K562 (cell line): ENCODE results near the gene FBN3. TPM values are rescaled to one million over a fixed set of nuclear protein-coding genes. Genes with fewer than 3 reads are reported as not detected.

Source experiments
- ATAC-seq: fragments of 200-7000 bp; cut with Tn5 transposase; 3 replicates; pipeline ENCODE4 v1.9.1; 2020; ENCODE audit warnings: moderate library complexity
- BruUV-seq: library from RNA; stranded (reverse); fragments of 400-500 nt; replicated peaks from 2 replicates; lab custom pipeline; 2021; lab: Mats Ljungman, UMichigan
- CTCF ChIA-PET: fragments of 300-600 bp; formaldehyde crosslinking; extraction: SDS; loops from one replicate; lab custom pipeline; 2021; ENCODE audit warnings: low intra/inter-chr PET ratio; lab: Yijun Ruan, JAX
- POLR2A ChIA-PET: fragments of 300-600, 350-650 bp; sonication (Branson Sonifier 250); formaldehyde crosslinking; extraction: SDS; loops from one replicate; lab custom pipeline; 2021; ENCODE audit warnings: antibody characterized with exemption, inconsistent platforms; lab: Yijun Ruan, JAX
- DNase-seq, 4 experiments: peaks; one replicate each; pipeline versions ENCODE4 v3.0.0 to v3.0.0-alpha.2; 2011 to 2018; ENCODE audit warnings: low spot score in 3 of 4, mixed read lengths in 3 of 4; ENCODE audit errors: extremely low read depth in 1 of 4
- FAIRE-seq: peaks from 2 replicates; lab custom pipeline; 2011; peaks lifted over from hg19 to GRCh38; lab: Jason Lieb, UNC
- H2AFZ ChIP-seq: 2 replicates; pipeline ENCODE4 v1.6.0; 2011; ENCODE audit warnings: low read depth, low read length, control low read depth, inconsistent platforms
- H3K27ac ChIP-seq: fragments of 200-600 bp; 3 replicates; pipeline ENCODE4 v1.8.0; 2011; ENCODE audit warnings: low read depth, mild to moderate bottlenecking, control low read depth, inconsistent platforms, low read length, moderate library complexity, mixed read lengths; ENCODE audit errors: extremely low read depth
- H3K27me3 ChIP-seq, 2 experiments: fragments of 300-600 bp in 1 of 2; 2 replicates in 1 of 2; 3 replicates in 1 of 2; pipeline versions ENCODE4 v1.6.0 to v1.8.0; 2011; ENCODE audit warnings: inconsistent platforms in 2 of 2, low read length in 2 of 2, mild to moderate bottlenecking in 1 of 2, mixed read lengths in 1 of 2, moderate library complexity in 1 of 2; ENCODE audit not compliant: control insufficient read depth in 2 of 2, insufficient read depth in 2 of 2
- H3K36me3 ChIP-seq: fragments of 300-600 bp; 3 replicates; pipeline ENCODE4 v1.8.0; 2011; ENCODE audit warnings: mild to moderate bottlenecking, low read length, inconsistent platforms; ENCODE audit not compliant: control insufficient read depth, insufficient read depth
- H3K4me1 ChIP-seq, 2 experiments: fragments of 200-600 bp in 1 of 2; replicated peaks in 1 of 2; 2 replicates in 1 of 2; 3 replicates in 1 of 2; pipeline versions ENCODE4 v1.5.1 to v1.8.0; 2011; ENCODE audit warnings: inconsistent platforms in 2 of 2, low read length in 2 of 2, mild to moderate bottlenecking in 1 of 2, mixed read lengths in 1 of 2, moderate library complexity in 1 of 2; ENCODE audit not compliant: control insufficient read depth in 2 of 2, insufficient read depth in 2 of 2
- H3K4me2 ChIP-seq: 2 replicates; pipeline ENCODE4 v1.6.1; 2011; ENCODE audit warnings: low read length, control low read depth, inconsistent platforms, mixed read lengths; ENCODE audit not compliant: insufficient read depth
- H3K4me3 ChIP-seq: fragments of 200-600 bp; sonication (generic), shearing (Covaris generic); 2 replicates; pipeline ENCODE4 v1.5.1; 2016; ENCODE audit warnings: control low read depth, inconsistent platforms
- H3K79me2 ChIP-seq: fragments of 200-600 bp; 3 replicates; pipeline ENCODE4 v1.8.0; 2011; ENCODE audit warnings: low read length, inconsistent platforms; ENCODE audit not compliant: control insufficient read depth, insufficient read depth
- H3K9ac ChIP-seq, 2 experiments: 2 replicates each; pipeline versions ENCODE4 v1.6.0 to v1.6.1; 2011; ENCODE audit warnings: low read depth in 2 of 2, low read length in 2 of 2, control low read depth in 1 of 2, inconsistent platforms in 1 of 2, mild to moderate bottlenecking in 1 of 2, mixed read lengths in 1 of 2; ENCODE audit not compliant: insufficient read depth in 1 of 2
- H3K9me1 ChIP-seq: one replicate; pipeline ENCODE4 v1.6.0; 2011; ENCODE audit warnings: inconsistent platforms, mild to moderate bottlenecking, low read length, moderate library complexity; ENCODE audit not compliant: control insufficient read depth, insufficient read depth
- H3K9me3 ChIP-seq: replicated peaks from 2 replicates; pipeline ENCODE4 v1.5.1; 2011; ENCODE audit warnings: low read depth, low read length, inconsistent platforms; ENCODE audit not compliant: control insufficient read depth, insufficient read depth
- H4K20me1 ChIP-seq: replicated peaks from 2 replicates; pipeline ENCODE4 v1.6.1; 2011; ENCODE audit warnings: low read length, inconsistent platforms, mixed read lengths; ENCODE audit not compliant: control insufficient read depth, insufficient read depth
- BDP1 ChIP-seq: IDR thresholded peaks from 3 replicates; pipeline ENCODE4 v1.6.1; 2011; ENCODE audit not compliant: insufficient read length, insufficient read depth
- CTBP1 ChIP-seq: fragments of 450-650 bp; IDR thresholded peaks from 2 replicates; pipeline ENCODE4 v1.6.1; 2016; ENCODE audit warnings: borderline replicate concordance
- HNRNPH1 ChIP-seq: fragments of 200-400 bp; formaldehyde crosslinking; optimal IDR thresholded peaks from 2 replicates; pipeline ENCODE3; 2017; ENCODE audit warnings: low read depth, mild to moderate bottlenecking, low read length, moderate library complexity
- HOXB6 ChIP-seq: fragments of 250-450 bp; sonication (Bioruptor Pico); IDR thresholded peaks from 2 replicates; pipeline ENCODE4 v1.5.1; 2022; ENCODE audit warnings: mild to moderate bottlenecking, borderline replicate concordance
- POLR2A ChIP-seq: fragments of 450-650 bp; conservative IDR thresholded peaks from 2 replicates; pipeline ENCODE4 v1.6.1; 2016
- SIX5 ChIP-seq, 2 experiments: IDR thresholded peaks; 2 replicates each; pipeline ENCODE4 v1.6.1; 2011; ENCODE audit warnings: low read length in 2 of 2, borderline replicate concordance in 1 of 2, low read depth in 1 of 2, mild to moderate bottlenecking in 1 of 2, moderate library complexity in 1 of 2; ENCODE audit not compliant: insufficient read depth in 1 of 2
- TFAM ChIP-seq: fragments of 250-450 bp; sonication (Bioruptor Pico); conservative IDR thresholded peaks from 2 replicates; pipeline ENCODE4 v1.5.0; 2021; ENCODE audit warnings: mild to moderate bottlenecking, moderate library complexity
- ZEB2 ChIP-seq: fragments of 450-650 bp; IDR thresholded peaks from 2 replicates; pipeline ENCODE4 v1.6.1; 2016
- ZNF263 ChIP-seq: sonication (generic); formaldehyde crosslinking; IDR thresholded peaks from 2 replicates; pipeline ENCODE4 v1.8.0; 2022; ENCODE audit warnings: mild to moderate bottlenecking, missing genetic modification reagents, borderline replicate concordance
- ZNF76 ChIP-seq: fragments of 250-450 bp; sonication (Bioruptor Pico); IDR thresholded peaks from 2 replicates; pipeline ENCODE4 v1.4.0; 2020; ENCODE audit warnings: mild to moderate bottlenecking, moderate library complexity, borderline replicate concordance
- ZNF764 ChIP-seq: fragments of 250-450 bp; sonication (Bioruptor Pico); IDR thresholded peaks from 2 replicates; pipeline ENCODE4 v1.4.0; 2020; ENCODE audit warnings: low read depth, mild to moderate bottlenecking, moderate library complexity
- WGBS: fragments of 100-300 bp; shearing (Covaris generic); methylation state at CpG from one replicate; pipeline ENCODE4 v1.1.6; 2016; ENCODE audit warnings: low coverage, mixed read lengths; ENCODE audit not compliant: insufficient coverage; ENCODE audit errors: missing lambda C conversion rate; 5-methylcytosine and 5-hydroxymethylcytosine counted together
- in situ Hi-C: fragments of 300-500 bp; cut with MboI; formaldehyde crosslinking; loops from 4 replicates; pipeline ENCODE4 v1.15.0; 2018; ENCODE audit warnings: inconsistent platforms, mixed read lengths
- intact Hi-C: fragments of 100-400 bp; cut with micrococcal nuclease; formaldehyde crosslinking; loops from 2 replicates; pipeline ENCODE4 v1.14.2; 2022
- polyA plus RNA-seq, 8 experiments: library from polyadenylated mRNA; depleted of rRNA in 4 of 8; stranded (reverse) in 5 of 8; unstranded in 3 of 8; fragments of >200 nt; fragmentation: Nextera tagmentation in 2 of 8; fragmentation: Illumina TruSeq in 1 of 8; extraction: Ambion mirVana in 2 of 8; extraction: Trizol in 1 of 8; gene quantifications; 2 replicates each; pipeline versions ENCODE4 v1.2.1 to v1.2.3, GENCODE V29; 2011 to 2014; ENCODE audit warnings: inconsistent platforms in 1 of 8, missing spikeins in 1 of 8
- total RNA-seq, 7 experiments: library from RNA; depleted of rRNA in 6 of 7; stranded (reverse); fragments of >200 nt in 6 of 7; fragmentation: Illumina TruSeq in 2 of 7; extraction: Trizol in 2 of 7; gene quantifications; 2 replicates each; pipeline versions ENCODE4 v1.2.1 to v1.2.3, GENCODE V29; 2011 to 2021; ENCODE audit warnings: low replicate concordance in 1 of 7
- TF ChIP-seq, protein P1 (sequence below): fragments of 450-650 bp; formaldehyde crosslinking; IDR thresholded peaks from 2 replicates; pipeline ENCODE4 v1.4.0; 2022; ENCODE audit warnings: mild to moderate bottlenecking, moderate library complexity
- TF ChIP-seq, protein P2 (sequence below): fragments of 450-650 bp; conservative IDR thresholded peaks from 2 replicates; pipeline ENCODE4 v1.6.1; 2016; ENCODE audit warnings: missing genetic modification characterization, low read depth, mild to moderate bottlenecking, control low read depth, missing compliant biosample characterization
- TF ChIP-seq, protein P3 (sequence below): fragments of 250-450 bp; sonication (Bioruptor Pico); IDR thresholded peaks from 2 replicates; pipeline ENCODE4 v1.8.0; 2021; ENCODE audit warnings: borderline replicate concordance, mild to moderate bottlenecking, moderate library complexity; ENCODE audit not compliant: poor library complexity, severe bottlenecking

The FBN3 gene
- total and polyA plus RNA-seq, 9 of the 15 experiments (the other 6 are each of a cell fraction or from before 2014, with no cell fraction given), result under 0.01 to 0.29 (median 0.01) TPM; not detected in 4

DNA sequence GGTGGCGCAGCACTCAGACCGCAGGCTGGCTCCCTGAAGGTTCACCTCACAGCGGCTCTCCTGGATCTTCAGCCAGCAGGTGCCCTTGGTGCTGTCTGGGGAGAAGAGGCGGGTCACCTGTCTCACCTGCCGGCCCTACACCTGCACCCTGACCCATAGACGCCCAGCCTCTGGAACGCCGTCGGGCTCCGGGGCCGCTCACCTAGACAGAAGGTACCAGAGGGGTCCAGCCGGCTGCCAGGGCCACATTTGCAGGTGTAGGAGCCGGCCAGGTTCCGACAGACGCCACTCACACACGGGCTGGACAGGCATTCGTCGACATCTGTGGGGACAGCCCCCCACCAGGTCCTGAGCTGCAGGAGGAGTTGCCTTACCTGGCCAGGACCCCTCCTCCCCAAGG, 22.9 kb downstream of the FBN3 start:
- DNase-seq, result no peak
- in situ Hi-C loops, result no loop called here
- no peaks in the 10 kb centered on the region for H3K9me3 ChIP-seq
- no peak overlapping the region for H2AFZ ChIP-seq
- intact Hi-C loops, result no loop called here
- FAIRE-seq, result no peak
- no peaks in the 10 kb centered on the region for H3K9me1 ChIP-seq
- H3K27me3 ChIP-seq, result peaks cover 51 to 82% of the 10 kb centered on the region in 2 experiments
- peaks cover 7% of the 10 kb centered on the region for H4K20me1 ChIP-seq
- H3K36me3 ChIP-seq, result no peaks in the 10 kb centered on the region
- H3K4me2 ChIP-seq, result no peak overlapping the region
- BruUV-seq, result no TSS peak
- peaks cover 0 to 16% of the 10 kb centered on the region in 2 experiments; a peak in 2 of 5 replicates for H3K4me1 ChIP-seq
- no peaks in the 10 kb centered on the region for H3K79me2 ChIP-seq
- H3K4me3 ChIP-seq, result no peak overlapping the region
- ChIA-PET POLR2A (no interaction called here), CTCF (no interaction called here)
- H3K27ac ChIP-seq, result no peak overlapping the region
- no peak for ATAC-seq
- WGBS, result 6% methylated on average over 17 of the region's 18 CpGs
- no peak for TF ChIP-seq ZNF263
- no peak for TF ChIP-seq POLR2A
- no peak for TF ChIP-seq CTBP1
- TF ChIP-seq, protein P1, sequence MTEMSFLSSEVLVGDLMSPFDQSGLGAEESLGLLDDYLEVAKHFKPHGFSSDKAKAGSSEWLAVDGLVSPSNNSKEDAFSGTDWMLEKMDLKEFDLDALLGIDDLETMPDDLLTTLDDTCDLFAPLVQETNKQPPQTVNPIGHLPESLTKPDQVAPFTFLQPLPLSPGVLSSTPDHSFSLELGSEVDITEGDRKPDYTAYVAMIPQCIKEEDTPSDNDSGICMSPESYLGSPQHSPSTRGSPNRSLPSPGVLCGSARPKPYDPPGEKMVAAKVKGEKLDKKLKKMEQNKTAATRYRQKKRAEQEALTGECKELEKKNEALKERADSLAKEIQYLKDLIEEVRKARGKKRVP (CRISPR knock-in tag), result no peak
- no peak for TF ChIP-seq HNRNPH1
- H3K9ac ChIP-seq, result no peak overlapping the region

DNA sequence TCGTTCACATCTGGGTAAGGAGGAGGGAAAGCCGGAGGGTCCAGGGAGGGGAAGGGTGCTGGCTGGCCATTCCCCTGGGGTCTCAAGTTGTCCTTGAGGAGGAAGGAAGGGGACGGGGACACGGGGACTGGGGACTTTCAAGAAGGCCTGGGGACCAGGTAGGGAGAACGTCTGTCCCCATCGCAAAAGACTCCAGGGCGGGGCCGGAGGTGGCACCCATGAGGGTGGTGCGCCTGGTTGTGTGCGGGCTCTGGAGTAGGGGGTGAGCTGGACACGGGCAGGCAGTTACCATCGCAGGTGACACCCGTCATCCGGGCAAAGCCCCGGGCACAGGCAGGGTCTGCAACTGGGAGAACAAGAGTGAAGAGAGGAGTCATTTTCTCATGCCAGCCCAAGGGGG, 23.4 kb downstream of the FBN3 start:
- Histone ChIP-seq H2AFZ (no peak overlapping the region), H3K79me2 (no peaks in the 10 kb centered on the region), H3K9me3 (no peaks in the 10 kb centered on the region), H3K4me1 (peaks cover 0 to 19% of the 10 kb centered on the region in 2 experiments; a peak in 2 of 5 replicates), H3K9me1 (no peaks in the 10 kb centered on the region), H3K27me3 (peaks cover 51 to 81% of the 10 kb centered on the region in 2 experiments), H3K36me3 (no peaks in the 10 kb centered on the region), H3K27ac (no peak overlapping the region), H3K9ac (no peak overlapping the region), H3K4me2 (no peak overlapping the region), H4K20me1 (peaks cover 3% of the 10 kb centered on the region), H3K4me3 (no peak overlapping the region)
- DNase-seq, result no peak
- in situ Hi-C loops (no loop called here), intact Hi-C loops (no loop called here)
- no peak for ATAC-seq
- no peak for FAIRE-seq
- WGBS, result 8% methylated on average over 14 of the region's 15 CpGs
- POLR2A ChIA-PET, result no interaction called here
- BruUV-seq, result no TSS peak
- CTCF ChIA-PET, result no interaction called here
- TF ChIP-seq, protein P2, sequence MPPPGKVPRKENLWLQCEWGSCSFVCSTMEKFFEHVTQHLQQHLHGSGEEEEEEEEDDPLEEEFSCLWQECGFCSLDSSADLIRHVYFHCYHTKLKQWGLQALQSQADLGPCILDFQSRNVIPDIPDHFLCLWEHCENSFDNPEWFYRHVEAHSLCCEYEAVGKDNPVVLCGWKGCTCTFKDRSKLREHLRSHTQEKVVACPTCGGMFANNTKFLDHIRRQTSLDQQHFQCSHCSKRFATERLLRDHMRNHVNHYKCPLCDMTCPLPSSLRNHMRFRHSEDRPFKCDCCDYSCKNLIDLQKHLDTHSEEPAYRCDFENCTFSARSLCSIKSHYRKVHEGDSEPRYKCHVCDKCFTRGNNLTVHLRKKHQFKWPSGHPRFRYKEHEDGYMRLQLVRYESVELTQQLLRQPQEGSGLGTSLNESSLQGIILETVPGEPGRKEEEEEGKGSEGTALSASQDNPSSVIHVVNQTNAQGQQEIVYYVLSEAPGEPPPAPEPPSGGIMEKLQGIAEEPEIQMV, result no peak
- TF ChIP-seq ZNF76 (no peak), ZEB2 (no peak), HOXB6 (CRISPR knock-in tag) (no peak), TFAM (CRISPR knock-in tag) (no peak), SIX5 (IDR thresholded peaks at IDR 0.05; ENCODE audit: borderline replicate concordance in 1 of 2, insufficient read depth in 1 of 2, low read depth in 1 of 2, low read length in 2 of 2) (no peak), BDP1 (no peak), ZNF764 (CRISPR knock-in tag) (no peak)
- TF ChIP-seq, protein P3, sequence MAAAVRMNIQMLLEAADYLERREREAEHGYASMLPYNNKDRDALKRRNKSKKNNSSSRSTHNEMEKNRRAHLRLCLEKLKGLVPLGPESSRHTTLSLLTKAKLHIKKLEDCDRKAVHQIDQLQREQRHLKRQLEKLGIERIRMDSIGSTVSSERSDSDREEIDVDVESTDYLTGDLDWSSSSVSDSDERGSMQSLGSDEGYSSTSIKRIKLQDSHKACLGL, result no peak
